ENCODE measurements around the gene EPHA8. TPM values are rescaled to one million over a fixed set of nuclear protein-coding genes. Genes with fewer than 3 reads are reported as not detected.
A peak's percentile ranks its signal among the peaks of the same experiment; 100 is the strongest.

EPHA8 gene
- polyA plus RNA-seq, 2 of the 4 experiments (the other 2 are of a cell fraction) = not detected

GRCh38 chr1:22606161-22606560, 42.9 kb downstream of the EPHA8 start (continued):
- no peak for TF ChIP-seq BCL3 (IDR thresholded peaks at IDR 0.05)

- no peak for TF ChIP-seq NPAS2 (CRISPR knock-in tag; IDR thresholded peaks at IDR 0.05; ENCODE audit: borderline replicate concordance)
- TF ChIP-seq HDAC2 (IDR thresholded peaks at IDR 0.05) = no peak
- TF ChIP-seq REST (IDR thresholded peaks at IDR 0.05) = peak; percentile 67
- no peak for TF ChIP-seq MAX (IDR thresholded peaks at IDR 0.05)
- 20% methylated on average over 9 of the region's 10 CpGs for WGBS (ENCODE audit: missing lambda C conversion rate)
- POLR2A ChIA-PET = no interaction called here
These were observed 43.9 kb downstream of the EPHA8 start for GRCh38 chr1:22607154-22607553.

GRCh38 chr1:22608361-22608760, 45.1 kb downstream of the EPHA8 start:
- DNase-seq (ENCODE audit: low read depth in 1 of 2, low spot score in 1 of 2) = no peak
- Histone ChIP-seq H3K4me3 (no peak overlapping the region), H3K9me3 (no peaks in the 10 kb centered on the region), H3K4me1 (no peaks in the 10 kb centered on the region), H3K27ac (no peak overlapping the region), H3K4me2 (no peak overlapping the region)
- TF ChIP-seq E2F6 (IDR thresholded peaks at IDR 0.05; ENCODE audit: borderline replicate concordance, low read depth) (no peak), NR3C1 (IDR thresholded peaks at IDR 0.05) (no peak), EHF (CRISPR knock-in tag; IDR thresholded peaks at IDR 0.05) (no peak), BHLHE40 (IDR thresholded peaks at IDR 0.05; ENCODE audit: low read depth, low read length) (no peak), CHD2 (IDR thresholded peaks at IDR 0.05; ENCODE audit: low read length, partially characterized antibody) (no peak), RARB (CRISPR knock-in tag; IDR thresholded peaks at IDR 0.05) (no peak), EP300 (IDR thresholded peaks at IDR 0.05) (no peak), ELK1 (IDR thresholded peaks at IDR 0.05; ENCODE audit: low read depth, low read length) (no peak), ZSCAN20 (CRISPR knock-in tag; IDR thresholded peaks at IDR 0.05) (no peak), HES2 (IDR thresholded peaks at IDR 0.05) (no peak), RAD21 (conservative IDR thresholded peaks at IDR 0.05 in 1 of 2, IDR thresholded peaks at IDR 0.05 in 1 of 2) (no peak), MAFK (IDR thresholded peaks at IDR 0.05; ENCODE audit: partially characterized antibody) (no peak), NPAS2 (CRISPR knock-in tag; IDR thresholded peaks at IDR 0.05; ENCODE audit: borderline replicate concordance) (no peak), PHF8 (IDR thresholded peaks at IDR 0.05; ENCODE audit: borderline replicate concordance, low read depth) (no peak), TP53 (CRISPR knock-in tag; IDR thresholded peaks at IDR 0.05) (no peak)
- 0% methylated on average over 3 of the region's 3 CpGs for WGBS (ENCODE audit: missing lambda C conversion rate)
- CTCF ChIA-PET = no interaction called here
- FAIRE-seq = no peak
- POLR2A ChIA-PET = no interaction called here
- no peak for ATAC-seq

More at GRCh38 chr1:22607154-22607553, 43.9 kb downstream of the EPHA8 start:
- DNase-seq (ENCODE audit: low read depth in 1 of 2, low spot score in 1 of 2) (no peak), ATAC-seq (no peak), FAIRE-seq (no peak)
- CTCF ChIA-PET = interaction anchor here (1.3 kb wide), 1 partner anchor 10 kb away, joined by 3 read pairs; no protein-coding TSS in a partner anchor
- H3K4me1 ChIP-seq = no peaks in the 10 kb centered on the region
- H3K4me2 ChIP-seq = no peak overlapping the region
- H3K4me3 ChIP-seq = no peak overlapping the region
- H3K9me3 ChIP-seq = no peaks in the 10 kb centered on the region
- H3K27ac ChIP-seq = no peak overlapping the region
